ENCODE data around the gene LMO7. TPM values are rescaled to one million over a fixed set of nuclear protein-coding genes. Genes with fewer than 3 reads are reported as not detected.

The LMO7 gene
- total and polyA plus RNA-seq, 2 donors from 2014 or later, result 44.0 to 138 TPM

- H3K27ac ChIP-seq (ENCODE audit: low read depth in 2 of 2, low read length in 2 of 2), result no peak overlapping the region
- intact Hi-C loops (cut with DNase I), result no loop called here
- no peak for FAIRE-seq
These were observed 109.3 kb downstream of the LMO7 start for GRCh38 chr13:75745387-75745786.

GRCh38 chr13:75748874-75749273, 112.7 kb downstream of the LMO7 start:
- TF ChIP-seq CTCF (IDR thresholded peaks at IDR 0.05; ENCODE audit: borderline replicate concordance, extremely low read depth, insufficient read depth), result no peak
- Histone ChIP-seq H3K4me3 (ENCODE audit: low read length in 3 of 3) (no peak overlapping the region), H3K27me3 (ENCODE audit: control insufficient read depth, insufficient read depth, low read length) (no peaks in the 10 kb centered on the region), H3K9me3 (ENCODE audit: control insufficient read depth in 2 of 3, insufficient read depth in 1 of 3, low read length in 3 of 3) (no peaks in the 10 kb centered on the region), H3K9ac (ENCODE audit: low read length in 3 of 3) (no peak overlapping the region), H3K4me1 (ENCODE audit: control insufficient read depth in 2 of 3, insufficient read depth in 2 of 3, low read depth in 1 of 3, low read length in 3 of 3) (peaks cover 0 to 3% (median 0%) of the 10 kb centered on the region in 3 donors), H3K27ac (ENCODE audit: low read depth in 2 of 2, low read length in 2 of 2) (no peak overlapping the region), H3K36me3 (ENCODE audit: control insufficient read depth in 2 of 3, insufficient read depth in 3 of 3, low read length in 3 of 3) (no peaks in the 10 kb centered on the region)
- FAIRE-seq (no peak), DNase-seq (no peak)
- intact Hi-C loops (cut with DNase I), result no loop called here

More at GRCh38 chr13:75745387-75745786, 109.3 kb downstream of the LMO7 start:
- H3K9me3 ChIP-seq (ENCODE audit: control insufficient read depth in 2 of 3, insufficient read depth in 1 of 3, low read length in 3 of 3), result no peaks in the 10 kb centered on the region
- no peaks in the 10 kb centered on the region for H3K36me3 ChIP-seq (ENCODE audit: control insufficient read depth in 2 of 3, insufficient read depth in 3 of 3, low read length in 3 of 3)
- DNase-seq, result no peak
- no peak overlapping the region for H3K4me3 ChIP-seq (ENCODE audit: low read length in 3 of 3)
- TF ChIP-seq CTCF (IDR thresholded peaks at IDR 0.05; ENCODE audit: borderline replicate concordance, extremely low read depth, insufficient read depth), result no peak
- no peak overlapping the region for H3K9ac ChIP-seq (ENCODE audit: low read length in 3 of 3)
- H3K27me3 ChIP-seq (ENCODE audit: control insufficient read depth, insufficient read depth, low read length), result no peaks in the 10 kb centered on the region
- peaks cover 0 to 3% (median 0%) of the 10 kb centered on the region in 3 donors for H3K4me1 ChIP-seq (ENCODE audit: control insufficient read depth in 2 of 3, insufficient read depth in 2 of 3, low read depth in 1 of 3, low read length in 3 of 3)

- H3K27ac ChIP-seq (ENCODE audit: low read depth in 2 of 2, low read length in 2 of 2), result no peak overlapping the region
- H3K9me3 ChIP-seq (ENCODE audit: control insufficient read depth in 2 of 3, insufficient read depth in 1 of 3, low read length in 3 of 3), result no peaks in the 10 kb centered on the region
- peak in 3 of 5 donors; percentile 29 to 53 (median 43) for DNase-seq
- intact Hi-C loops (cut with DNase I), result no loop called here
- peaks cover 0 to 3% (median 0%) of the 10 kb centered on the region in 3 donors for H3K4me1 ChIP-seq (ENCODE audit: control insufficient read depth in 2 of 3, insufficient read depth in 2 of 3, low read depth in 1 of 3, low read length in 3 of 3)
- TF ChIP-seq CTCF (IDR thresholded peaks at IDR 0.05; ENCODE audit: borderline replicate concordance, extremely low read depth, insufficient read depth), result no peak
- H3K36me3 ChIP-seq (ENCODE audit: control insufficient read depth in 2 of 3, insufficient read depth in 3 of 3, low read length in 3 of 3), result no peaks in the 10 kb centered on the region
- H3K9ac ChIP-seq (ENCODE audit: low read length in 3 of 3), result no peak overlapping the region
- FAIRE-seq, result no peak
- H3K4me3 ChIP-seq (ENCODE audit: low read length in 3 of 3), result no peak overlapping the region
- H3K27me3 ChIP-seq (ENCODE audit: control insufficient read depth, insufficient read depth, low read length), result no peaks in the 10 kb centered on the region
These were observed 113.3 kb downstream of the LMO7 start for GRCh38 chr13:75749407-75749806.

GRCh38 chr13:75751350-75751749, 115.2 kb downstream of the LMO7 start:
- no peak for TF ChIP-seq CTCF (IDR thresholded peaks at IDR 0.05; ENCODE audit: borderline replicate concordance, extremely low read depth, insufficient read depth)
- intact Hi-C loops (cut with DNase I), result no loop called here
- H3K4me3 ChIP-seq (ENCODE audit: low read length in 3 of 3), result no peak overlapping the region
- no peaks in the 10 kb centered on the region for H3K36me3 ChIP-seq (ENCODE audit: control insufficient read depth in 2 of 3, insufficient read depth in 3 of 3, low read length in 3 of 3)
- no peak overlapping the region for H3K27ac ChIP-seq (ENCODE audit: low read depth in 2 of 2, low read length in 2 of 2)
- H3K4me1 ChIP-seq (ENCODE audit: control insufficient read depth in 2 of 3, insufficient read depth in 2 of 3, low read depth in 1 of 3, low read length in 3 of 3), result peaks cover 0 to 3% (median 0%) of the 10 kb centered on the region in 3 donors
- FAIRE-seq (no peak), DNase-seq (no peak)
- H3K9me3 ChIP-seq (ENCODE audit: control insufficient read depth in 2 of 3, insufficient read depth in 1 of 3, low read length in 3 of 3), result no peaks in the 10 kb centered on the region
- H3K27me3 ChIP-seq (ENCODE audit: control insufficient read depth, insufficient read depth, low read length), result no peaks in the 10 kb centered on the region
- no peak overlapping the region for H3K9ac ChIP-seq (ENCODE audit: low read length in 3 of 3)
